Activated naive CD4-positive, alpha-beta T cell treated with anti-CD3 and anti-CD28 coated beads, Interleukin-2, amount 50 U/mL, for 24 hours (primary cell): Measurements from ENCODE around the gene NIM1K.

Source experiments
- H3K27ac Mint-ChIP-seq: one replicate; pipeline ENCODE4 v1.8.0; 2021; ENCODE audit warnings: mild to moderate bottlenecking, mixed read lengths
- H3K27me3 Mint-ChIP-seq: one replicate; pipeline ENCODE4 v1.8.0; 2021; ENCODE audit warnings: mixed read lengths
- H3K36me3 Mint-ChIP-seq: one replicate; pipeline ENCODE4 v1.8.0; 2021; ENCODE audit warnings: mixed read lengths
- H3K4me1 Mint-ChIP-seq: one replicate; pipeline ENCODE4 v1.8.0; 2021; ENCODE audit warnings: mixed read lengths
- H3K4me3 Mint-ChIP-seq: one replicate; pipeline ENCODE4 v1.8.0; 2021; ENCODE audit warnings: mild to moderate bottlenecking, mixed read lengths
- H3K9me3 Mint-ChIP-seq: one replicate; pipeline ENCODE4 v1.8.0; 2021; ENCODE audit warnings: mixed read lengths

Gene NIM1K

DNA sequence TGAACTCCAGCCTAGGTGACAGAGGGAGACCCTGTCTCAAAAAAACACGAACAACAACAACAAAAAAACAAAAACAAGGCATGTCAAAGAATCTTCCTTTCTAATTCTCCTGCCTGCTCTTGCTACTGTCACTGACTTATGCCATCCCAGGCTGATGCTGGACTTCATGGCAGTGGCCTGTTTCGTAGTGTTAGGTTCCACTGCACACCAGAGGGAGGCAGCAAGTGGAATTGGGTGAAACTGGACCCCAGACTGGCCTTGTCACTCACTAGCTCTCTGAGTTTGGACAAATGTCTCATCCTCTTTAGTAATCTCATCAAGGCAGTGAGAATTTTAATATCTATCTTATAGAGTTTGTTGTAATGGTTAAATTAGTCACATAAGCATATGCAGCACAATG is 12.9 kb downstream of the NIM1K start:
- Mint-ChIP-seq H3K4me3 (no peak overlapping the region), H3K9me3 (no peaks in the 10 kb centered on the region), H3K27me3 (peaks cover 5% of the 10 kb centered on the region), H3K36me3 (no peaks in the 10 kb centered on the region), H3K4me1 (no peaks in the 10 kb centered on the region), H3K27ac (no peak overlapping the region)

- Mint-ChIP-seq H3K4me3 (no peak overlapping the region), H3K27ac (no peak overlapping the region), H3K4me1 (no peaks in the 10 kb centered on the region), H3K36me3 (peaks cover 1% of the 10 kb centered on the region), H3K9me3 (no peaks in the 10 kb centered on the region), H3K27me3 (peaks cover 9% of the 10 kb centered on the region)
Measured at GRCh38 chr5:43207601-43208000, 15.6 kb downstream of the NIM1K start.

GRCh38 chr5:43208658-43209057 is 16.6 kb downstream of the NIM1K start:
- H3K27ac Mint-ChIP-seq, result no peak overlapping the region
- no peaks in the 10 kb centered on the region for H3K4me1 Mint-ChIP-seq
- H3K4me3 Mint-ChIP-seq, result no peak overlapping the region
- peaks cover 1% of the 10 kb centered on the region for H3K36me3 Mint-ChIP-seq
- H3K9me3 Mint-ChIP-seq, result no peaks in the 10 kb centered on the region
- peaks cover 9% of the 10 kb centered on the region for H3K27me3 Mint-ChIP-seq

GRCh38 chr5:43209060-43209459 is 17.0 kb downstream of the NIM1K start:
- Mint-ChIP-seq H3K9me3 (no peaks in the 10 kb centered on the region), H3K4me3 (no peak overlapping the region), H3K4me1 (no peaks in the 10 kb centered on the region), H3K36me3 (peaks cover 1% of the 10 kb centered on the region), H3K27me3 (peaks cover 9% of the 10 kb centered on the region), H3K27ac (no peak overlapping the region)

DNA sequence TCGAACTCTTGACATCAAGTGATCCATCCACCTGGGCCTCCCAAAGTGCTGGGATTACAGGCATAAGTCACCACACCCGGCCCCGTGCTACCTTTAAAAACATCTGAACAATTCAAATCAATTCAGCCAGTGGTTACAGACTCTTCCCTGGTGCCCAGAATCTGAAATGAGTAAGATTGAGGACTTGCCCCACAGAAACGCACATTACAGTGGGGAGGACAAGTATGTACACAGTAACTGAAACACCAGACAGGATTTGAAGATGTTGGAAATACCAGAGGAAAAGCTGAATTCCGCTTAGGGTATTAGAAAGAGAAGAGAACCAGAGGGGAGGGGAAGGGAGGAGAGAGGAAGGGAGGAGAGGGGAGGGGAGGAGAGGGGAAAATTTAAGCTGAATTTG is 17.8 kb downstream of the NIM1K start:
- H3K4me1 Mint-ChIP-seq, result no peaks in the 10 kb centered on the region
- H3K9me3 Mint-ChIP-seq, result no peaks in the 10 kb centered on the region
- no peak overlapping the region for H3K27ac Mint-ChIP-seq
- H3K27me3 Mint-ChIP-seq, result peaks cover 9% of the 10 kb centered on the region
- peaks cover 1% of the 10 kb centered on the region for H3K36me3 Mint-ChIP-seq
- no peak overlapping the region for H3K4me3 Mint-ChIP-seq

GRCh38 chr5:43210570-43210969 is 18.5 kb downstream of the NIM1K start:
- H3K27me3 Mint-ChIP-seq, result peaks cover 9% of the 10 kb centered on the region
- H3K9me3 Mint-ChIP-seq, result no peaks in the 10 kb centered on the region
- peaks cover 1% of the 10 kb centered on the region for H3K36me3 Mint-ChIP-seq
- no peak overlapping the region for H3K4me3 Mint-ChIP-seq
- no peaks in the 10 kb centered on the region for H3K4me1 Mint-ChIP-seq
- no peak overlapping the region for H3K27ac Mint-ChIP-seq

DNA sequence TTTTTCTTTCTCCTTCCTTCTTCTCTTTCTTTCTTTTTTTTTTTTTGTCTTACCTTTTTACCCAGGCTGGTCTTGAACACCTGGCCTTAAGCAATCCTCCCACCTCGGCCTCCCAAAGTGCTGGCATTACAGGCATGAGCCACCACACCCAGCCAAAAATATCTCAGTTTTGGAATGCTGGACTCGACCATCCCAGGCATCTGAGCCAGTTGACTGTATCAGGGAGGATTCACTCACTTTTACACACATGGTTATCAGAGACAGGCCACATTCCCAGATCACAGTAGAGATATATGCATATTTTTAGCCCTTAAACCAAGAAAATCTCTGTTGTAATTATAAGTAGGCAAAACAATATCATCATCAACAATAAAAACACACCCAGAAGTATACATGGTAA is 21.9 kb downstream of the NIM1K start:
- H3K27me3 Mint-ChIP-seq, result peaks cover 7% of the 10 kb centered on the region
- no peak overlapping the region for H3K27ac Mint-ChIP-seq
- H3K36me3 Mint-ChIP-seq, result peaks cover 4% of the 10 kb centered on the region
- no peaks in the 10 kb centered on the region for H3K9me3 Mint-ChIP-seq
- no peak overlapping the region for H3K4me3 Mint-ChIP-seq
- no peaks in the 10 kb centered on the region for H3K4me1 Mint-ChIP-seq

DNA sequence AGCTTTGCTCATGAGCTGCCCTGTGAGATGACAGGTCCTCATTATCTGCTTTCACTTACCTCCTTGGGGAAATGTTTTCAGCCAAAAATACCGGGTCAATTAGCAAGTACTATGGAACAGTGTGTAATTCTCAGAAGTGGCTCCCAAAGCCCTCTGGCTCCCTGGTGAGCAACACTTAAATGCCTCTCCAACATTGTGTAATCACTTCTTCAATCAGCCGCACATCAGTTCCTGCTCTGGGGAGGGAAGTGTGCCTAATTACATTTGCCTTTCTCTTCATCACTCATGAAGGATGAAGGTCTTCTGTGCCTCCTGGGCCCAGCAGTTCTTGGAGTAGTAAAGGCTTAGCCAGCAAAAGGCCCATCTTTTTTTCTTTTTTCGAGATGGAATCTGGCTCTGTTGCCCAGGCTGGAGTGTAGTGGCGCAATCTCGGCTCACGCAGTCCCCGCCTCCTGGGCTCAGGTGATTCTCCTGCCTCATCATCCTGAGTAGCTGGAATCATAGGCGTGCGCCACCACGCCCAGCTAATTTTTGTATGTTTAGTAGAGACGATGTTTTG is 23.1 kb downstream of the NIM1K start:
- Mint-ChIP-seq H3K4me1 (no peaks in the 10 kb centered on the region), H3K9me3 (no peaks in the 10 kb centered on the region), H3K27me3 (peaks cover 5% of the 10 kb centered on the region), H3K36me3 (peaks cover 4% of the 10 kb centered on the region), H3K27ac (no peak overlapping the region), H3K4me3 (no peak overlapping the region)

DNA sequence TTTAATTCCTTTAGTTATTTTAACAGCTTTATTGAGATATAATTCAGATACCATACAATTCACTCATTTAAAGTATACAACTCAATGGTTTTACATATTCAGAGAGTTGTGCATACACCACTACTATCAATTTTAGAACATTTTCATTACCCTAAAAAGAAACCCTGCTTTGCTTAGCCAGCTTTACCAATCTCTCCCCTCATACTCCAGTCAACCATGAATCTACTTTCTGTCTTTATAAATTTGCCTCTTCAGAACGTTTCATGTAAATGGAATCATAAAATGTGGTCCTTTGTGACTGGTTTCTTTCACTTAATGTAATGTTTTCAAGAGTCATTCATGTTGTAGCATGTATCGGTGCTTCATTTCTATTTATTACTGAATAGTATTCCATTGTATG is 24.9 kb downstream of the NIM1K start:
- Mint-ChIP-seq H3K27ac (no peak overlapping the region), H3K9me3 (no peaks in the 10 kb centered on the region), H3K27me3 (peaks cover 1% of the 10 kb centered on the region), H3K4me3 (no peak overlapping the region), H3K36me3 (peaks cover 4% of the 10 kb centered on the region), H3K4me1 (no peaks in the 10 kb centered on the region)

GRCh38 chr5:43219120-43219519 is 27.1 kb downstream of the NIM1K start:
- H3K4me1 Mint-ChIP-seq, result no peaks in the 10 kb centered on the region
- no peak overlapping the region for H3K4me3 Mint-ChIP-seq
- peaks cover 1% of the 10 kb centered on the region for H3K27me3 Mint-ChIP-seq
- no peak overlapping the region for H3K27ac Mint-ChIP-seq
- H3K36me3 Mint-ChIP-seq, result peaks cover 3% of the 10 kb centered on the region
- H3K9me3 Mint-ChIP-seq, result no peaks in the 10 kb centered on the region

GRCh38 chr5:43221502-43221901 is 29.5 kb downstream of the NIM1K start:
- H3K27me3 Mint-ChIP-seq, result peaks cover 1% of the 10 kb centered on the region
- no peak overlapping the region for H3K27ac Mint-ChIP-seq
- H3K4me3 Mint-ChIP-seq, result no peak overlapping the region
- H3K9me3 Mint-ChIP-seq, result no peaks in the 10 kb centered on the region
- H3K4me1 Mint-ChIP-seq, result no peaks in the 10 kb centered on the region
- H3K36me3 Mint-ChIP-seq, result peaks cover 3% of the 10 kb centered on the region

GRCh38 chr5:43225649-43226245 is 33.7 kb downstream of the NIM1K start:
- Mint-ChIP-seq H3K9me3 (no peaks in the 10 kb centered on the region), H3K36me3 (no peaks in the 10 kb centered on the region), H3K27me3 (no peaks in the 10 kb centered on the region), H3K4me3 (no peak overlapping the region), H3K4me1 (no peaks in the 10 kb centered on the region), H3K27ac (no peak overlapping the region)

DNA sequence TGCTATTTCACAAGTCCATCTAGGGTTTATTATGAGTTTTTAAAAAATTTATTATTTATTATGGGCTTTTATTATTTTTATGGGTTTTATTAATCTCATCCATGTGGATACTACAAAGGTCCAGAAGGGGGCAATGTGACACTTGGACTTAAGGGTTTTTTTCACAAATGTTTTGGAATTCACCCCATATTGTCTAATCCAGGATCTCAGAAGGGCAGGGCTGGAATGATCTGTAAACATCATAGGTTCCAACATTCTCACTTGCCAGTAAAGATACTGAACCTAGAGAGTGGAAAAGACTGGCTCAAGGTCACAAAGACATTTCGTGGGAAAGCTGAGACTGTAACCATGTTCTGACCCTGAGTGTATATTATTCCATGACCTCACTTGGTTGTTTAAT is 35.6 kb downstream of the NIM1K start:
- Mint-ChIP-seq H3K9me3 (no peaks in the 10 kb centered on the region), H3K27me3 (no peaks in the 10 kb centered on the region), H3K36me3 (no peaks in the 10 kb centered on the region), H3K4me1 (no peaks in the 10 kb centered on the region), H3K4me3 (no peak overlapping the region), H3K27ac (no peak overlapping the region)

DNA sequence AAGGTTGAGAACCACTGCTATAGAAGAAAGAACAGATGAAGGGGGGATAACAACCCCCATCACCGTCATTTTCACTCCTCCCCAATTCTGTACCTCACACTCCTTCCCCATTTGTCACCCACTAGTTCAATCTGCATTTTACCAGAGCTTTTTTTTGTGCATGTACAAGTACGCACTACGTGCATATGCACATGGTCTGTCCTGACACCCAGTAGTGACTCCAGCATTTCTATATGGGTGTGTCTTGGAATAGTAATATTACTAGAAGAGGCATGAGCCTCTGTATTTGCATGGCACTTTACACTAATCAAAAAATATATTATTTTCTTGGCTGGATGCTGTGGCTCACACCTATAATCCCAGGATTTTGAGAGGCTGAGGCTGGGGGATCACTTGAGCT is 38.7 kb downstream of the NIM1K start:
- Mint-ChIP-seq H3K9me3 (no peaks in the 10 kb centered on the region), H3K4me1 (peaks cover 4% of the 10 kb centered on the region), H3K27ac (no peak overlapping the region), H3K36me3 (no peaks in the 10 kb centered on the region), H3K27me3 (no peaks in the 10 kb centered on the region), H3K4me3 (no peak overlapping the region)

- peaks cover 4% of the 10 kb centered on the region for H3K4me1 Mint-ChIP-seq
- H3K27me3 Mint-ChIP-seq, result no peaks in the 10 kb centered on the region
Measured at GRCh38 chr5:43231977-43232376, 40.0 kb downstream of the NIM1K start.

GRCh38 chr5:43232943-43233833 is 41.2 kb downstream of the NIM1K start:
- Mint-ChIP-seq H3K4me1 (peaks cover 4% of the 10 kb centered on the region), H3K36me3 (no peaks in the 10 kb centered on the region), H3K9me3 (no peaks in the 10 kb centered on the region), H3K27me3 (no peaks in the 10 kb centered on the region), H3K27ac (no peak overlapping the region), H3K4me3 (no peak overlapping the region)

More at GRCh38 chr5:43231977-43232376, 40.0 kb downstream of the NIM1K start:
- Mint-ChIP-seq H3K4me3 (no peak overlapping the region), H3K36me3 (no peaks in the 10 kb centered on the region), H3K9me3 (no peaks in the 10 kb centered on the region), H3K27ac (no peak overlapping the region)
